Smooth muscle cell (in vitro differentiated cells): Measurements from ENCODE around the gene FAM163A. TPM values are rescaled to one million over a fixed set of nuclear protein-coding genes. Genes with fewer than 3 reads are reported as not detected.

Experiments used
- DNase-seq: peaks from one replicate; lab custom pipeline; 2025; ENCODE audit not compliant: unreplicated experiment; lab: John Stamatoyannopoulos, UW
- H2AFZ ChIP-seq: fragments of 200-600 bp; sonication (generic); 2 replicates; pipeline ENCODE4 v1.6.0; 2016; ENCODE audit warnings: antibody characterized with exemption, low read depth, mild to moderate bottlenecking
- H3F3A ChIP-seq: fragments of 200-600 bp; sonication (generic); 2 replicates; pipeline ENCODE4 v1.6.0; 2017; ENCODE audit warnings: antibody characterized with exemption, low read depth
- H3K27ac ChIP-seq: fragments of 200-600 bp; sonication (generic); 2 replicates; pipeline ENCODE4 v1.5.1; 2016; ENCODE audit warnings: low read depth, mild to moderate bottlenecking
- H3K27me3 ChIP-seq: fragments of 200-600 bp; sonication (generic); 2 replicates; pipeline ENCODE4 v1.6.1; 2016; ENCODE audit warnings: low read depth, mild to moderate bottlenecking
- H3K36me3 ChIP-seq: fragments of 200-600 bp; sonication (generic); 2 replicates; pipeline ENCODE4 v1.5.1; 2016; ENCODE audit warnings: low read depth
- H3K4me1 ChIP-seq: fragments of 200-600 bp; sonication (generic); 2 replicates; pipeline ENCODE4 v1.5.1; 2016; ENCODE audit warnings: low read depth
- H3K4me2 ChIP-seq: fragments of 200-600 bp; sonication (generic); 2 replicates; pipeline ENCODE4 v1.6.0; 2016; ENCODE audit warnings: mild to moderate bottlenecking
- H3K4me3 ChIP-seq: fragments of 200-600 bp; sonication (generic); 2 replicates; pipeline ENCODE4 v1.5.1; 2016; ENCODE audit warnings: mild to moderate bottlenecking
- H3K79me2 ChIP-seq: fragments of 200-600 bp; sonication (generic); 2 replicates; pipeline ENCODE4 v1.6.0; 2016; ENCODE audit warnings: low read depth, mild to moderate bottlenecking
- H3K9ac ChIP-seq: fragments of 200-600 bp; sonication (generic); 2 replicates; pipeline ENCODE4 v1.6.0; 2016; ENCODE audit warnings: low read depth
- H3K9me3 ChIP-seq: fragments of 200-600 bp; sonication (generic); replicated peaks from 2 replicates; pipeline ENCODE4 v1.5.1; 2016; ENCODE audit warnings: low read depth
- H4K20me1 ChIP-seq: fragments of 200-600 bp; sonication (generic); 2 replicates; pipeline ENCODE4 v1.6.0; 2016; ENCODE audit warnings: low read depth
- CTCF ChIP-seq: fragments of 200-600 bp; sonication (generic); IDR thresholded peaks from 2 replicates; pipeline ENCODE4 v1.5.1; 2017; ENCODE audit warnings: borderline replicate concordance, mild to moderate bottlenecking, antibody characterized with exemption; ENCODE audit not compliant: insufficient read depth, poor library complexity, severe bottlenecking
- WGBS: methylation state at CpG from one replicate; pipeline ENCODE4 v1.1.7; 2016; ENCODE audit warnings: low lambda C conversion rate; 5-methylcytosine and 5-hydroxymethylcytosine counted together
- polyA plus RNA-seq: library from polyadenylated mRNA; unstranded; fragments of >200 nt; fragmentation: Nextera tagmentation; extraction: Ambion mirVana; gene quantifications from 2 replicates; pipeline ENCODE4 v1.2.1, GENCODE V29; 2016
- total RNA-seq: library from RNA; depleted of rRNA; stranded (reverse); fragments of >200 nt; gene quantifications from 2 replicates; pipeline ENCODE4 v1.2.3, GENCODE V29; 2014

The FAM163A gene
- total and polyA plus RNA-seq, 2 experiments from 2014 or later = not detected

- Histone ChIP-seq H3K79me2 (no peaks in the 10 kb centered on the region), H3K27me3 (peaks cover 50% of the 10 kb centered on the region), H3K36me3 (no peaks in the 10 kb centered on the region), H3F3A (no peaks in the 10 kb centered on the region), H3K4me1 (no peaks in the 10 kb centered on the region), H3K9ac (no peak overlapping the region), H2AFZ (no peak overlapping the region), H4K20me1 (peaks cover 3% of the 10 kb centered on the region), H3K4me3 (no peak overlapping the region), H3K27ac (no peak overlapping the region), H3K4me2 (no peak overlapping the region), H3K9me3 (no peaks in the 10 kb centered on the region)
- 92% methylated on average over 10 of the region's 10 CpGs for WGBS
- DNase-seq = no peak
- TF ChIP-seq CTCF = no peak
These were observed 55.2 kb downstream of the FAM163A start for GRCh38 chr1:179798213-179798863.

GRCh38 chr1:179798864-179799516 lies 55.9 kb downstream of the FAM163A start:
- H3K4me1 ChIP-seq = no peaks in the 10 kb centered on the region
- no peak for DNase-seq
- H3K4me2 ChIP-seq = no peak overlapping the region
- peaks cover 3% of the 10 kb centered on the region for H4K20me1 ChIP-seq
- TF ChIP-seq CTCF = no peak
- H2AFZ ChIP-seq = no peak overlapping the region
- no peaks in the 10 kb centered on the region for H3K79me2 ChIP-seq
- H3K4me3 ChIP-seq = no peak overlapping the region
- 97% methylated on average over 6 of the region's 6 CpGs for WGBS
- H3K36me3 ChIP-seq = no peaks in the 10 kb centered on the region
- H3K9me3 ChIP-seq = no peaks in the 10 kb centered on the region
- H3K27ac ChIP-seq = no peak overlapping the region
- H3K27me3 ChIP-seq = peaks cover 50% of the 10 kb centered on the region
- no peak overlapping the region for H3K9ac ChIP-seq
- H3F3A ChIP-seq = no peaks in the 10 kb centered on the region

GRCh38 chr1:179800481-179800880 lies 57.4 kb downstream of the FAM163A start:
- no peaks in the 10 kb centered on the region for H3K36me3 ChIP-seq
- H3K4me2 ChIP-seq = no peak overlapping the region
- no peaks in the 10 kb centered on the region for H3K9me3 ChIP-seq
- WGBS = 96% methylated on average over 4 of the region's 4 CpGs
- no peak for DNase-seq
- no peaks in the 10 kb centered on the region for H3F3A ChIP-seq
- H3K4me1 ChIP-seq = no peaks in the 10 kb centered on the region
- no peak overlapping the region for H3K4me3 ChIP-seq
- H3K9ac ChIP-seq = no peak overlapping the region
- TF ChIP-seq CTCF = no peak
- no peaks in the 10 kb centered on the region for H3K79me2 ChIP-seq
- H2AFZ ChIP-seq = no peak overlapping the region
- H3K27me3 ChIP-seq = peaks cover 50% of the 10 kb centered on the region
- H3K27ac ChIP-seq = no peak overlapping the region
- no peaks in the 10 kb centered on the region for H4K20me1 ChIP-seq
